DLD1 (cell line): ENCODE data around the gene KLF11.
"Not testable (repeated sequence)": the region's sequence is repeated elsewhere in the genome, so short reads cannot be mapped to it uniquely, and the experiment has no call there.

Experiments used
- in situ Hi-C: cut with HindIII; loops from 2 replicates; pipeline ENCODE4 v1.10.0; 2017; ENCODE audit warnings: low sequenced_read_pairs

KLF11 gene

GRCh38 chr2:10022966-10023662, 20.2 kb upstream of the KLF11 start:
- in situ Hi-C loops: no loop called here

GRCh38 chr2:10026940-10027569, 16.3 kb upstream of the KLF11 start:
- in situ Hi-C loops: no loop called here

- in situ Hi-C loops: no loop called here
These were observed 15.6 kb upstream of the KLF11 start for GRCh38 chr2:10027660-10028330.

- in situ Hi-C loops: no loop called here
These were observed 14.9 kb upstream of the KLF11 start for GRCh38 chr2:10028407-10028987.

- in situ Hi-C loops: no loop called here
These were observed 14.1 kb upstream of the KLF11 start for GRCh38 chr2:10028988-10029874.

GRCh38 chr2:10029875-10030223, 13.5 kb upstream of the KLF11 start:
- in situ Hi-C loops: no loop called here

- in situ Hi-C loops: no loop called here
These were observed 13.0 kb upstream of the KLF11 start for GRCh38 chr2:10030311-10030736.

GRCh38 chr2:10030798-10031197, 12.6 kb upstream of the KLF11 start:
- in situ Hi-C loops: not testable (repeated sequence)

- in situ Hi-C loops: no loop called here
These were observed 11.2 kb upstream of the KLF11 start for GRCh38 chr2:10031886-10032745.

- in situ Hi-C loops: no loop called here
These were observed 10.6 kb upstream of the KLF11 start for GRCh38 chr2:10032746-10033105.

GRCh38 chr2:10033251-10034006, 9.9 kb upstream of the KLF11 start:
- in situ Hi-C loops: no loop called here

GRCh38 chr2:10034333-10035052, 8.9 kb upstream of the KLF11 start:
- in situ Hi-C loops: no loop called here

GRCh38 chr2:10035053-10035422, 8.3 kb upstream of the KLF11 start:
- in situ Hi-C loops: no loop called here

GRCh38 chr2:10035633-10036032, 7.7 kb upstream of the KLF11 start:
- in situ Hi-C loops: no loop called here

- in situ Hi-C loops: no loop called here
These were observed 7.1 kb upstream of the KLF11 start for GRCh38 chr2:10036095-10036884.

GRCh38 chr2:10038123-10038522, 5.2 kb upstream of the KLF11 start:
- in situ Hi-C loops: no loop called here

GRCh38 chr2:10038716-10039115, 4.6 kb upstream of the KLF11 start:
- in situ Hi-C loops: no loop called here
